Fibroblast of skin of right quadriceps (primary cell): ENCODE data around the gene TNFRSF13B.
A peak's percentile ranks its signal among the peaks of the same experiment; 100 is the strongest.

Experiments
- DNase-seq: peaks from one replicate; pipeline ENCODE4 v3.0.0-alpha.2; 2013

The TNFRSF13B gene

GRCh38 chr17:16953841-16954240 is 18.1 kb downstream of the TNFRSF13B start:
- no peak for DNase-seq

- no peak for DNase-seq
Measured at GRCh38 chr17:16953347-16953746, 18.6 kb downstream of the TNFRSF13B start.

GRCh38 chr17:16952401-16952800 is 19.5 kb downstream of the TNFRSF13B start:
- no peak for DNase-seq

GRCh38 chr17:16950488-16950887 is 21.4 kb downstream of the TNFRSF13B start:
- DNase-seq: no peak

- DNase-seq: no peak
Measured at GRCh38 chr17:16948587-16949376, 23.1 kb downstream of the TNFRSF13B start.

- DNase-seq: no peak
Measured at GRCh38 chr17:16947470-16947869, 24.4 kb downstream of the TNFRSF13B start.

- no peak for DNase-seq
Measured at GRCh38 chr17:16945663-16946218, 26.2 kb downstream of the TNFRSF13B start.

- DNase-seq: no peak
Measured at GRCh38 chr17:16945136-16945482, 26.8 kb downstream of the TNFRSF13B start.

- DNase-seq: no peak
Measured at GRCh38 chr17:16944334-16945135, 27.4 kb downstream of the TNFRSF13B start.

- DNase-seq: no peak
Measured at GRCh38 chr17:16943541-16944333, 28.2 kb downstream of the TNFRSF13B start.

- no peak for DNase-seq
Measured at GRCh38 chr17:16943032-16943352, 28.9 kb downstream of the TNFRSF13B start.

- DNase-seq: no peak
Measured at GRCh38 chr17:16942141-16943031, 29.5 kb downstream of the TNFRSF13B start.

GRCh38 chr17:16941072-16942036 is 30.6 kb downstream of the TNFRSF13B start:
- peak; percentile 24 for DNase-seq

GRCh38 chr17:16940116-16940881 is 31.6 kb downstream of the TNFRSF13B start:
- no peak for DNase-seq

- DNase-seq: no peak
Measured at GRCh38 chr17:16939606-16940115, 32.3 kb downstream of the TNFRSF13B start.

- DNase-seq: no peak
Measured at GRCh38 chr17:16939208-16939576, 32.7 kb downstream of the TNFRSF13B start.

- DNase-seq: no peak
Measured at GRCh38 chr17:16938496-16939207, 33.3 kb downstream of the TNFRSF13B start.

- no peak for DNase-seq
Measured at GRCh38 chr17:16938031-16938430, 33.9 kb downstream of the TNFRSF13B start.

- DNase-seq: no peak
Measured at GRCh38 chr17:16937431-16937830, 34.5 kb downstream of the TNFRSF13B start.
